HCT116 (cell line): ENCODE results near the gene RAVER1. TPM values are rescaled to one million over a fixed set of nuclear protein-coding genes. Genes with fewer than 3 reads are reported as not detected.
"Not testable (repeated sequence)": the region's sequence is repeated elsewhere in the genome, so short reads cannot be mapped to it uniquely, and the experiment has no call there.

Experiments used
- ATAC-seq: fragments of 200-7000 bp; cut with Tn5 transposase; 2 replicates; pipeline ENCODE4 v1.9.1; 2020; ENCODE audit warnings: mild to moderate bottlenecking, moderate library complexity
- BruUV-seq: library from RNA; stranded (reverse); fragments of 400-500 nt; replicated peaks from 2 replicates; lab custom pipeline; 2021; lab: Mats Ljungman, UMichigan
- CTCF ChIA-PET: fragments of 300-600 bp; sonication (Branson Sonifier 250); formaldehyde crosslinking; loops from one replicate; lab custom pipeline; 2021; ENCODE audit warnings: antibody characterized with exemption; lab: Charles Lee
- POLR2A ChIA-PET: fragments of 300-600, 350-600 bp; sonication (Branson Sonifier 250); formaldehyde crosslinking; loops from one replicate; lab custom pipeline; 2021; ENCODE audit warnings: antibody characterized with exemption; lab: Charles Lee
- RAD21 ChIA-PET, 2 experiments: fragments of 300-600 bp; sonication (Branson Sonifier 250); formaldehyde crosslinking; loops; one replicate each; lab custom pipeline; 2023; ENCODE audit warnings: low total read pairs in 2 of 2; ENCODE audit not compliant: uncharacterized antibody in 2 of 2, unreplicated experiment in 2 of 2, low non-redundant PET in 1 of 2; lab: Charles Lee
- DNase-seq: peaks from one replicate; pipeline ENCODE4 v3.0.0-alpha.2; 2010; ENCODE audit warnings: low read depth, low spot score
- H2AFZ ChIP-seq: fragments of 200-600 bp; shearing (Covaris generic), sonication (generic); 2 replicates; pipeline ENCODE4 v1.6.1; 2017; ENCODE audit warnings: low read depth, mixed run types, mixed read lengths, antibody characterized with exemption, low read length; ENCODE audit not compliant: poor library complexity, severe bottlenecking
- H3K27ac ChIP-seq: 2 replicates; pipeline ENCODE4 v1.5.1; 2012; ENCODE audit warnings: low read depth, low read length
- H3K27me3 ChIP-seq: fragments of 200-600 bp; sonication (generic); 2 replicates; pipeline ENCODE4 v1.6.1; 2016; ENCODE audit warnings: mixed run types, low read length, mixed read lengths; ENCODE audit not compliant: insufficient read depth
- H3K36me3 ChIP-seq, 2 experiments: fragments of 200-500 bp in 1 of 2; fragments of 200-600 bp in 1 of 2; sonication (Bioruptor generic) in 1 of 2; sonication (generic) in 1 of 2; 2 replicates each; pipeline versions ENCODE4 v1.5.1 to v1.6.1; 2014 to 2016; ENCODE audit warnings: low read length in 2 of 2, inconsistent platforms in 1 of 2, mixed read lengths in 1 of 2, mixed run types in 1 of 2; ENCODE audit not compliant: insufficient read depth in 2 of 2, control insufficient read depth in 1 of 2
- H3K4me1 ChIP-seq, 2 experiments: fragments of 200-600 bp in 1 of 2; sonication (generic) in 1 of 2; 2 replicates each; pipeline versions ENCODE4 v1.5.1 to v1.6.1; 2012 to 2017; ENCODE audit warnings: low read length in 2 of 2, inconsistent platforms in 1 of 2, mild to moderate bottlenecking in 1 of 2, mixed read lengths in 1 of 2, mixed run types in 1 of 2, moderate library complexity in 1 of 2; ENCODE audit not compliant: insufficient read depth in 2 of 2, control insufficient read depth in 1 of 2
- H3K4me2 ChIP-seq: fragments of 200-600 bp; sonication (generic); 2 replicates; pipeline ENCODE4 v1.6.1; 2017; ENCODE audit warnings: mixed run types, low read length, mixed read lengths
- H3K4me3 ChIP-seq, 2 experiments: fragments of 200-600 bp in 1 of 2; sonication (generic) in 1 of 2; replicated peaks in 1 of 2; 2 replicates each; pipeline ENCODE4 v1.5.1; 2011 to 2016; ENCODE audit warnings: low read length in 2 of 2, control low read depth in 1 of 2, low read depth in 1 of 2, mild to moderate bottlenecking in 1 of 2, mixed read lengths in 1 of 2, mixed run types in 1 of 2
- H3K79me2 ChIP-seq: fragments of 200-600 bp; sonication (generic); 2 replicates; pipeline ENCODE4 v1.6.1; 2017; ENCODE audit warnings: mild to moderate bottlenecking, mixed run types, low read length, moderate library complexity, mixed read lengths; ENCODE audit not compliant: insufficient read depth
- H3K9ac ChIP-seq: fragments of 200-600 bp; sonication (generic); 2 replicates; pipeline ENCODE4 v1.6.1; 2016; ENCODE audit warnings: low read length, mixed read lengths
- H3K9me2 ChIP-seq: fragments of 200-600 bp; sonication (generic), shearing (Covaris generic); 2 replicates; pipeline ENCODE4 v1.6.1; 2017; ENCODE audit warnings: mixed run types, mild to moderate bottlenecking, moderate library complexity; ENCODE audit not compliant: insufficient read depth
- H3K9me3 ChIP-seq, 2 experiments: fragments of 200-500 bp in 1 of 2; fragments of 200-600 bp in 1 of 2; sonication (Bioruptor generic) in 1 of 2; sonication (generic) in 1 of 2; 2 replicates each; pipeline ENCODE4 v1.6.1; 2014 to 2017; ENCODE audit warnings: low read length in 2 of 2, mixed read lengths in 2 of 2, inconsistent platforms in 1 of 2, low read depth in 1 of 2, mild to moderate bottlenecking in 1 of 2, mixed run types in 1 of 2, moderate library complexity in 1 of 2; ENCODE audit not compliant: control insufficient read depth in 1 of 2, insufficient read depth in 1 of 2
- H4K20me1 ChIP-seq: fragments of 200-600 bp; sonication (generic), shearing (Covaris generic); 2 replicates; pipeline ENCODE4 v1.6.1; 2017; ENCODE audit warnings: mixed run types, mild to moderate bottlenecking, moderate library complexity; ENCODE audit not compliant: insufficient read depth
- EGR1 ChIP-seq: IDR thresholded peaks from 2 replicates; pipeline ENCODE4 v1.6.1; 2012; ENCODE audit warnings: low read depth
- EZH2 ChIP-seq: fragments of 200-600 bp; sonication (generic); IDR thresholded peaks from 2 replicates; pipeline ENCODE4 v1.6.1; 2017; ENCODE audit warnings: antibody characterized with exemption, mixed run types
- EZH2phosphoT487 ChIP-seq: fragments of 200-600 bp; IDR thresholded peaks from 2 replicates; pipeline ENCODE4 v1.6.1; 2018; ENCODE audit warnings: antibody characterized with exemption, borderline replicate concordance
- JUND ChIP-seq: IDR thresholded peaks from 2 replicates; pipeline ENCODE4 v1.6.1; 2012
- REST ChIP-seq: IDR thresholded peaks from 2 replicates; pipeline ENCODE4 v1.6.1; 2012; ENCODE audit warnings: low read depth
- SP1 ChIP-seq: IDR thresholded peaks from 2 replicates; pipeline ENCODE4 v1.6.1; 2012; ENCODE audit warnings: low read depth
- TCF7L2 ChIP-seq: IDR thresholded peaks from 2 replicates; pipeline ENCODE4 v1.7.0; 2011; ENCODE audit warnings: borderline replicate concordance, inconsistent platforms; ENCODE audit not compliant: insufficient read depth, insufficient read length; ENCODE audit errors: extremely low read depth
- ZBTB33 ChIP-seq: IDR thresholded peaks from 2 replicates; pipeline ENCODE4 v1.6.1; 2011; ENCODE audit warnings: mild to moderate bottlenecking, low read length, moderate library complexity; ENCODE audit not compliant: insufficient replicate concordance; ENCODE audit errors: extremely low read depth
- ZFX ChIP-seq: fragments of 450-650 bp; IDR thresholded peaks from 2 replicates; pipeline ENCODE4 v1.6.1; 2017
- intact Hi-C: fragments of 100-400 bp; cut with micrococcal nuclease; formaldehyde crosslinking; loops from 2 replicates; pipeline ENCODE4 v1.10.0; 2022
- total RNA-seq: library from RNA; stranded (reverse); gene quantifications from one replicate; pipeline ENCODE4 v1.2.1, GENCODE V29; 2021; ENCODE audit not compliant: unreplicated experiment

RAVER1 gene
- total RNA-seq, 1 experiment from 2014 or later = 71.0 TPM

- ATAC-seq, H3K9ac ChIP-seq, RAD21 ChIA-PET, intact Hi-C loops, DNase-seq, H3K9me2 ChIP-seq, H3K4me2 ChIP-seq, H3K4me3 ChIP-seq, H3K36me3 ChIP-seq, H3K9me3 ChIP-seq, H3K27ac ChIP-seq, CTCF ChIA-PET, H3K27me3 ChIP-seq, H4K20me1 ChIP-seq, H2AFZ ChIP-seq, BruUV-seq: not testable (repeated sequence)
- H3K4me1 ChIP-seq = peaks cover 5 to 25% of the 10 kb centered on the region in 2 experiments; a peak in 3 of 4 replicates
- peaks cover 19% of the 10 kb centered on the region for H3K79me2 ChIP-seq
- POLR2A ChIA-PET = interaction anchor here (1.1 kb wide), 1 partner anchor 48 kb away, joined by 3 read pairs; the partner anchor contains the start of gene ICAM5
Observed at GRCh38 chr19:10336725-10337124, 3.4 kb upstream of the RAVER1 start.

GRCh38 chr19:10335352-10335985 lies 2.1 kb upstream of the RAVER1 start:
- Histone ChIP-seq H3K4me3 (peak overlapping the region; percentile 18 to 77), H2AFZ (no peak overlapping the region), H3K4me2 (peak overlapping the region; percentile 100), H3K79me2 (peaks cover 30% of the 10 kb centered on the region), H3K9me2 (no peaks in the 10 kb centered on the region), H3K27ac (peak overlapping the region; percentile 7; the same call in 1 of the 2 replicates), H4K20me1 (no peaks in the 10 kb centered on the region), H3K36me3 (peaks cover 0 to 4% of the 10 kb centered on the region in 2 experiments; a peak in 1 of 4 replicates), H3K27me3 (no peaks in the 10 kb centered on the region), H3K4me1 (peaks cover 6 to 28% of the 10 kb centered on the region in 2 experiments; a peak in 3 of 4 replicates), H3K9ac (peak overlapping the region; percentile 75; the same call in 1 of the 2 replicates), H3K9me3 (no peaks in the 10 kb centered on the region)
- no peak for TF ChIP-seq JUND
- TF ChIP-seq SP1 = no peak
- no peak for TF ChIP-seq EZH2phosphoT487
- no peak for TF ChIP-seq TCF7L2
- no peak for TF ChIP-seq REST
- no peak for TF ChIP-seq EGR1
- no peak for TF ChIP-seq EZH2
- no peak for TF ChIP-seq ZBTB33
- TF ChIP-seq ZFX = no peak
- no TSS peak for BruUV-seq
- ATAC-seq (no peak), DNase-seq (no peak)
- POLR2A ChIA-PET = interaction anchor here (1.1 to 2.5 kb wide), 2 partner anchors 46 kb away, joined by 3 to 26 read pairs; partner anchors contain the start of gene ICAM5
- CTCF ChIA-PET = interaction anchor here (1.1 to 1.5 kb wide), 2 partner anchors 66 to 403 kb away, joined by 3 to 4 read pairs; no protein-coding TSS in a partner anchor
- intact Hi-C loops = loop anchor here (2.0 kb wide), 1 partner anchor 45 kb away; the partner anchor contains the start of gene TYK2
- RAD21 ChIA-PET = interaction anchor here (0.8 to 1.1 kb wide), 3 partner anchors 47 to 66 kb away, joined by 3 to 4 read pairs (median 3); no protein-coding TSS in a partner anchor
